GM21786 (cell line): Measurements from ENCODE around the gene STOX2.
"Not testable (repeated sequence)": the region's sequence is repeated elsewhere in the genome, so short reads cannot be mapped to it uniquely, and the experiment has no call there.

Source experiments
- ATAC-seq: cut with Tn5 transposase; IDR thresholded peaks from one replicate; pipeline ENCODE4 v1.9.1; 2021; ENCODE audit not compliant: unreplicated experiment

STOX2 gene

GRCh38 chr4:184019076-184019475 is 114.0 kb downstream of the STOX2 start:
- ATAC-seq, result no peak

GRCh38 chr4:184019667-184020623 is 114.8 kb downstream of the STOX2 start:
- no peak for ATAC-seq

- ATAC-seq, result no peak
These were observed 116.3 kb downstream of the STOX2 start for GRCh38 chr4:184021389-184021788.

- ATAC-seq, result no peak
These were observed 117.7 kb downstream of the STOX2 start for GRCh38 chr4:184022679-184023383.

GRCh38 chr4:184024637-184025036 is 119.5 kb downstream of the STOX2 start:
- no peak for ATAC-seq

- no peak for ATAC-seq
These were observed 123.7 kb downstream of the STOX2 start for GRCh38 chr4:184028561-184029374.

- no peak for ATAC-seq
These were observed 124.9 kb downstream of the STOX2 start for GRCh38 chr4:184030036-184030435.

GRCh38 chr4:184030764-184031163 is 125.7 kb downstream of the STOX2 start:
- ATAC-seq, result no peak

- no peak for ATAC-seq
These were observed 127.0 kb downstream of the STOX2 start for GRCh38 chr4:184032091-184032490.

- no peak for ATAC-seq
These were observed 134.9 kb downstream of the STOX2 start for GRCh38 chr4:184039963-184040383.

GRCh38 chr4:184041156-184041555 is 136.0 kb downstream of the STOX2 start:
- no peak for ATAC-seq

GRCh38 chr4:184046148-184046547 is 141.0 kb downstream of the STOX2 start:
- ATAC-seq, result no peak

GRCh38 chr4:184051262-184051661 is 146.2 kb downstream of the STOX2 start:
- ATAC-seq, result not testable (repeated sequence)

GRCh38 chr4:184052616-184053015 is 147.5 kb downstream of the STOX2 start:
- ATAC-seq, result no peak

- no peak for ATAC-seq
These were observed 148.3 kb downstream of the STOX2 start for GRCh38 chr4:184053434-184053833.

GRCh38 chr4:184056877-184057276 is 151.8 kb downstream of the STOX2 start:
- ATAC-seq, result no peak

- ATAC-seq, result no peak
These were observed 152.9 kb downstream of the STOX2 start for GRCh38 chr4:184058026-184058425.

- no peak for ATAC-seq
These were observed 154.0 kb downstream of the STOX2 start for GRCh38 chr4:184059099-184059498.

- no peak for ATAC-seq
These were observed 156.5 kb downstream of the STOX2 start for GRCh38 chr4:184061582-184061981.

GRCh38 chr4:184062769-184063168 is 157.7 kb downstream of the STOX2 start:
- ATAC-seq, result no peak

- ATAC-seq, result no peak
These were observed 159.8 kb downstream of the STOX2 start for GRCh38 chr4:184064877-184065276.
